GM12878 (cell line): ENCODE results near the gene ZNF716. TPM values are rescaled to one million over a fixed set of nuclear protein-coding genes. Genes with fewer than 3 reads are reported as not detected.

Experiments
- ATAC-seq: fragments of 200-7000 bp; cut with Tn5 transposase; 3 replicates; pipeline ENCODE4 v1.9.1; 2020; ENCODE audit warnings: mild to moderate bottlenecking, moderate library complexity
- BruUV-seq: library from RNA; stranded (reverse); fragments of 400-500 nt; replicated peaks from 2 replicates; lab custom pipeline; 2021; lab: Mats Ljungman, UMichigan
- CTCF ChIA-PET: fragments of 300-600 bp; sonication (Branson Sonifier 250); formaldehyde crosslinking; extraction: SDS; loops from one replicate; lab custom pipeline; 2021; ENCODE audit warnings: inconsistent platforms; lab: Yijun Ruan, JAX
- POLR2A ChIA-PET: fragments of 350-600 bp; formaldehyde crosslinking; extraction: SDS; loops from one replicate; lab custom pipeline; 2021; ENCODE audit warnings: inconsistent platforms; lab: Charles Lee
- RAD21 ChIA-PET: fragments of 300-600 bp; sonication (Branson Sonifier 250); formaldehyde crosslinking; loops from one replicate; lab custom pipeline; 2023; ENCODE audit warnings: antibody characterized with exemption; ENCODE audit not compliant: unreplicated experiment; lab: Charles Lee
- SMC1A ChIA-PET: fragments of 300-600 bp; sonication (Branson Sonifier 250); formaldehyde crosslinking; loops from one replicate; lab custom pipeline; 2023; ENCODE audit not compliant: unreplicated experiment, uncharacterized antibody; lab: Charles Lee
- DNase-seq: peaks from one replicate; pipeline ENCODE4 v3.0.0-alpha.2; 2011; ENCODE audit warnings: low read depth, low spot score
- FAIRE-seq: peaks from 3 replicates; lab custom pipeline; 2011; peaks lifted over from hg19 to GRCh38; lab: Jason Lieb, UNC
- H2AFZ ChIP-seq: 2 replicates; pipeline ENCODE4 v1.6.0; 2011; ENCODE audit warnings: low read depth, low read length, control low read depth; ENCODE audit not compliant: control insufficient read depth
- H3K27ac ChIP-seq: 2 replicates; pipeline ENCODE4 v1.5.1; 2011; ENCODE audit warnings: control low read depth; ENCODE audit not compliant: control insufficient read depth, insufficient read depth
- H3K27me3 ChIP-seq, 2 experiments: replicated peaks in 1 of 2; 2 replicates each; pipeline versions ENCODE4 v1.6.0 to v1.6.1; 2011; ENCODE audit warnings: low read length in 1 of 2; ENCODE audit not compliant: control insufficient read depth in 2 of 2, insufficient read depth in 2 of 2
- H3K36me3 ChIP-seq, 2 experiments: 2 replicates each; pipeline ENCODE4 v1.5.1; 2011; ENCODE audit warnings: low read length in 1 of 2; ENCODE audit not compliant: control insufficient read depth in 2 of 2, insufficient read depth in 2 of 2
- H3K4me1 ChIP-seq: 2 replicates; pipeline ENCODE4 v1.6.1; 2011; ENCODE audit warnings: mild to moderate bottlenecking, low read length, moderate library complexity, mixed read lengths; ENCODE audit not compliant: control insufficient read depth, insufficient read depth
- H3K4me2 ChIP-seq: 2 replicates; pipeline ENCODE4 v1.6.0; 2011; ENCODE audit warnings: control low read depth; ENCODE audit not compliant: control insufficient read depth, insufficient read depth
- H3K4me3 ChIP-seq: fragments of 200-600 bp; sonication (generic); 2 replicates; pipeline ENCODE4 v1.5.1; 2016
- H3K79me2 ChIP-seq: 2 replicates; pipeline ENCODE4 v1.6.0; 2011; ENCODE audit warnings: low read length; ENCODE audit not compliant: control insufficient read depth, insufficient read depth
- H3K9ac ChIP-seq: 2 replicates; pipeline ENCODE4 v1.8.0; 2011; ENCODE audit warnings: low read length, control low read depth, mixed read lengths; ENCODE audit not compliant: control insufficient read depth, insufficient read depth
- H3K9me3 ChIP-seq: replicated peaks from 3 replicates; pipeline ENCODE4 v1.5.1; 2011; ENCODE audit warnings: mild to moderate bottlenecking, low read length; ENCODE audit not compliant: control insufficient read depth, insufficient read depth
- H4K20me1 ChIP-seq: 2 replicates; pipeline ENCODE4 v1.6.0; 2011; ENCODE audit not compliant: control insufficient read depth, insufficient read depth
- BACH1 ChIP-seq: fragments of 450-650 bp; IDR thresholded peaks from 2 replicates; pipeline ENCODE4 v1.6.1; 2017; ENCODE audit warnings: mild to moderate bottlenecking, borderline replicate concordance
- BCLAF1 ChIP-seq: fragments of 450-650 bp; IDR thresholded peaks from 2 replicates; pipeline ENCODE4 v1.6.1; 2017; ENCODE audit warnings: antibody characterized with exemption, mild to moderate bottlenecking, moderate library complexity
- DPF2 ChIP-seq: fragments of 450-650 bp; IDR thresholded peaks from 2 replicates; pipeline ENCODE4 v1.6.1; 2017; ENCODE audit warnings: mild to moderate bottlenecking
- E4F1 ChIP-seq: fragments of 450-650 bp; IDR thresholded peaks from 2 replicates; pipeline ENCODE4 v1.6.1; 2018; ENCODE audit warnings: borderline replicate concordance, mild to moderate bottlenecking; ENCODE audit not compliant: partially characterized antibody
- ESRRA ChIP-seq: IDR thresholded peaks from 2 replicates; pipeline ENCODE4 v1.6.1; 2012; ENCODE audit warnings: mild to moderate bottlenecking, low read length, improper control_type of control experiment
- EZH2 ChIP-seq: IDR thresholded peaks from 2 replicates; pipeline ENCODE4 v1.6.1; 2012; ENCODE audit warnings: low read depth, mild to moderate bottlenecking, control low read depth, inconsistent platforms, low read length, borderline replicate concordance; ENCODE audit not compliant: control insufficient read depth
- FOXM1 ChIP-seq: IDR thresholded peaks from 2 replicates; pipeline ENCODE4 v1.6.1; 2012; ENCODE audit warnings: low read depth, mild to moderate bottlenecking, inconsistent platforms, low read length, moderate library complexity
- IRF5 ChIP-seq: fragments of 450-650 bp; IDR thresholded peaks from 2 replicates; pipeline ENCODE4 v1.6.1; 2017; ENCODE audit warnings: borderline replicate concordance
- MTA3 ChIP-seq: IDR thresholded peaks from 2 replicates; pipeline ENCODE4 v1.6.1; 2012; ENCODE audit warnings: low read length, inconsistent platforms, borderline replicate concordance
- MXI1 ChIP-seq: fragments of 150-350 bp; IDR thresholded peaks from 2 replicates; pipeline ENCODE4 v1.6.1; 2011; ENCODE audit warnings: low read depth, mild to moderate bottlenecking, inconsistent platforms, low read length, improper control_type of control experiment
- MYB ChIP-seq: fragments of 150-350 bp; IDR thresholded peaks from 2 replicates; pipeline ENCODE4 v1.6.1; 2014; ENCODE audit warnings: mild to moderate bottlenecking, low read depth, low read length, borderline replicate concordance
- NR2C2 ChIP-seq: IDR thresholded peaks from 2 replicates; pipeline ENCODE4 v1.6.1; 2011; ENCODE audit warnings: borderline replicate concordance, low read depth; ENCODE audit not compliant: control insufficient read depth, insufficient read length
- RB1 ChIP-seq: fragments of 450-650 bp; formaldehyde crosslinking; IDR thresholded peaks from 2 replicates; pipeline ENCODE4 v1.6.1; 2017; ENCODE audit warnings: mild to moderate bottlenecking, borderline replicate concordance
- RCOR1 ChIP-seq: conservative IDR thresholded peaks from 2 replicates; pipeline ENCODE4 v1.6.1; 2012; ENCODE audit warnings: low read depth, low read length, improper control_type of control experiment
- SREBF2 ChIP-seq: IDR thresholded peaks from 2 replicates; pipeline ENCODE4 v1.6.1; 2012; ENCODE audit warnings: mild to moderate bottlenecking, low read length
- ZNF24 ChIP-seq: fragments of 450-650 bp; IDR thresholded peaks from 2 replicates; pipeline ENCODE4 v1.6.1; 2017; ENCODE audit warnings: antibody characterized with exemption, mild to moderate bottlenecking
- WGBS: methylation state at CpG from one replicate; pipeline ENCODE4 v1.1.6; 2016; ENCODE audit warnings: low lambda C conversion rate; ENCODE audit not compliant: insufficient replicate concordance, insufficient coverage; ENCODE audit errors: missing lambda C conversion rate; 5-methylcytosine and 5-hydroxymethylcytosine counted together
- in situ Hi-C: fragments of 300-500 bp; cut with MboI; formaldehyde crosslinking; loops from 9 replicates; pipeline ENCODE4 v1.14.3; 2018; ENCODE audit warnings: mixed read lengths
- intact Hi-C: fragments of 100-400 bp; cut with micrococcal nuclease; formaldehyde crosslinking; loops from one replicate; pipeline ENCODE4 v1.14.2; 2022; ENCODE audit not compliant: unreplicated experiment
- polyA plus RNA-seq, 11 experiments: library from polyadenylated mRNA; depleted of rRNA in 4 of 11; unstranded in 6 of 11; stranded (reverse) in 5 of 11; fragments of >200 nt; fragmentation: Nextera tagmentation in 4 of 11; fragmentation: Illumina TruSeq in 1 of 11; extraction: Ambion mirVana in 4 of 11; extraction: Trizol in 1 of 11; gene quantifications; 1 replicate in 1 of 11; 2 replicates in 10 of 11; pipeline versions ENCODE4 v1.2.1 to v1.2.3, GENCODE V29; 2011 to 2016; ENCODE audit warnings: inconsistent platforms in 2 of 11, missing spikeins in 2 of 11, low read depth in 1 of 11
- total RNA-seq, 4 experiments: library from RNA; depleted of rRNA in 3 of 4; stranded (reverse); fragments of >200 nt in 3 of 4; fragmentation: Illumina TruSeq in 1 of 4; extraction: Trizol in 1 of 4; gene quantifications; 2 replicates each; pipeline versions ENCODE4 v1.2.1 to v1.2.3, GENCODE V29; 2013 to 2021

Gene ZNF716
- total and polyA plus RNA-seq, 10 of the 15 experiments (the other 5 are each of a cell fraction or from before 2014, with no cell fraction given) = not detected

- Histone ChIP-seq H3K79me2 (no peaks in the 10 kb centered on the region), H4K20me1 (no peaks in the 10 kb centered on the region), H3K27me3 (no peaks in the 10 kb centered on the region), H3K27ac (no peak overlapping the region), H3K4me3 (no peak overlapping the region), H3K36me3 (no peaks in the 10 kb centered on the region), H3K4me2 (no peak overlapping the region), H2AFZ (no peak overlapping the region), H3K9me3 (no peaks in the 10 kb centered on the region; the same call in 2 of the 3 replicates), H3K9ac (no peak overlapping the region), H3K4me1 (no peaks in the 10 kb centered on the region)
- ATAC-seq = no peak
- DNase-seq = no peak
- BruUV-seq = no TSS peak
- 13% methylated on average over 6 of the region's 6 CpGs for WGBS
- intact Hi-C loops (no loop called here), in situ Hi-C loops (no loop called here)
- ChIA-PET CTCF (no interaction called here), POLR2A (no interaction called here), RAD21 (no interaction called here), SMC1A (no interaction called here)
- no peak for FAIRE-seq
- TF ChIP-seq DPF2 (no peak), MXI1 (no peak), EZH2 (no peak), NR2C2 (no peak), RCOR1 (no peak), MTA3 (no peak), RB1 (no peak), BCLAF1 (no peak), IRF5 (no peak), SREBF2 (no peak), ESRRA (no peak), FOXM1 (no peak), E4F1 (no peak), BACH1 (no peak), ZNF24 (no peak), MYB (no peak)
Observed at GRCh38 chr7:57414415-57414814, 35.6 kb upstream of the ZNF716 start.
